Measurements from ENCODE around the gene KLHL18. TPM values are rescaled to one million over a fixed set of nuclear protein-coding genes. Genes with fewer than 3 reads are reported as not detected.
"Not testable (repeated sequence)": the region's sequence is repeated elsewhere in the genome, so short reads cannot be mapped to it uniquely, and the experiment has no call there.

The KLHL18 gene
- total RNA-seq, 3 donors from 2014 or later (not counting 1 experiment from before 2014, with no cell fraction given): 37.3 to 47.9 (median 45.2) TPM

GRCh38 chr3:47313341-47314055 is 30.8 kb downstream of the KLHL18 start:
- no peak overlapping the region for H3K27ac Mint-ChIP-seq
- H3K36me3 ChIP-seq (ENCODE audit: control insufficient read depth, insufficient read depth, low read length): no peaks in the 10 kb centered on the region
- DNase-seq (no peak), ATAC-seq (no peak)
- no peaks in the 10 kb centered on the region for H3K36me3 Mint-ChIP-seq
- H3K27me3 Mint-ChIP-seq (ENCODE audit: low read depth in 2 of 2): no peaks in the 10 kb centered on the region
- H3K9me3 ChIP-seq (ENCODE audit: control insufficient read depth, insufficient read depth, low read length): no peaks in the 10 kb centered on the region
- TF ChIP-seq CTCF (IDR thresholded peaks at IDR 0.05): no peak
- peaks cover 9 to 20% of the 10 kb centered on the region in 2 donors for H3K4me1 Mint-ChIP-seq
- no peaks in the 10 kb centered on the region for H3K27me3 ChIP-seq (ENCODE audit: control insufficient read depth, insufficient read depth, low read length)
- intact Hi-C loops (cut with micrococcal nuclease): no loop called here
- no peaks in the 10 kb centered on the region for H3K4me1 ChIP-seq (ENCODE audit: control insufficient read depth, insufficient read depth, low read length)
- no peak overlapping the region for H3K4me3 Mint-ChIP-seq
- H3K9me3 Mint-ChIP-seq: no peaks in the 10 kb centered on the region
- no peak overlapping the region for H3K4me3 ChIP-seq (ENCODE audit: low read length)
- no peak overlapping the region for H3K27ac ChIP-seq (ENCODE audit: low read length)
- WGBS (ENCODE audit: insufficient coverage): 94% methylated on average over 1 of the region's 1 CpG

GRCh38 chr3:47314056-47314764 is 31.5 kb downstream of the KLHL18 start:
- H3K4me3 ChIP-seq (ENCODE audit: low read length): no peak overlapping the region

GRCh38 chr3:47315069-47315647 is 32.4 kb downstream of the KLHL18 start:
- ATAC-seq (no peak), DNase-seq (no peak)
- H3K9me3 Mint-ChIP-seq: no peaks in the 10 kb centered on the region
- intact Hi-C loops (cut with micrococcal nuclease): no loop called here
- WGBS (ENCODE audit: insufficient coverage): 76% methylated on average over 5 of the region's 5 CpGs
- H3K27me3 ChIP-seq (ENCODE audit: control insufficient read depth, insufficient read depth, low read length): no peaks in the 10 kb centered on the region
- H3K36me3 ChIP-seq (ENCODE audit: control insufficient read depth, insufficient read depth, low read length): peaks cover 8% of the 10 kb centered on the region
- no peak overlapping the region for H3K27ac Mint-ChIP-seq
- H3K9me3 ChIP-seq (ENCODE audit: control insufficient read depth, insufficient read depth, low read length): no peaks in the 10 kb centered on the region
- no peaks in the 10 kb centered on the region for H3K27me3 Mint-ChIP-seq (ENCODE audit: low read depth in 2 of 2)
- no peak overlapping the region for H3K27ac ChIP-seq (ENCODE audit: low read length)
- H3K4me3 Mint-ChIP-seq: no peak overlapping the region
- TF ChIP-seq CTCF (IDR thresholded peaks at IDR 0.05): no peak
- H3K4me1 ChIP-seq (ENCODE audit: control insufficient read depth, insufficient read depth, low read length): no peaks in the 10 kb centered on the region
- H3K4me1 Mint-ChIP-seq: peaks cover 8 to 19% of the 10 kb centered on the region in 2 donors
- H3K4me3 ChIP-seq (ENCODE audit: low read length): no peak overlapping the region
- peaks cover 7% of the 10 kb centered on the region for H3K36me3 Mint-ChIP-seq

More at GRCh38 chr3:47314056-47314764, 31.5 kb downstream of the KLHL18 start:
- no peaks in the 10 kb centered on the region for H3K9me3 Mint-ChIP-seq
- no peaks in the 10 kb centered on the region for H3K4me1 ChIP-seq (ENCODE audit: control insufficient read depth, insufficient read depth, low read length)
- WGBS (ENCODE audit: insufficient coverage): 97% methylated on average over 8 of the region's 8 CpGs
- H3K27me3 ChIP-seq (ENCODE audit: control insufficient read depth, insufficient read depth, low read length): no peaks in the 10 kb centered on the region
- H3K36me3 ChIP-seq (ENCODE audit: control insufficient read depth, insufficient read depth, low read length): no peaks in the 10 kb centered on the region
- intact Hi-C loops (cut with micrococcal nuclease): no loop called here
- DNase-seq: no peak
- ATAC-seq: no peak
- H3K27ac ChIP-seq (ENCODE audit: low read length): no peak overlapping the region
- no peak overlapping the region for H3K27ac Mint-ChIP-seq
- TF ChIP-seq CTCF (IDR thresholded peaks at IDR 0.05): no peak
- H3K4me3 Mint-ChIP-seq: no peak overlapping the region
- no peaks in the 10 kb centered on the region for H3K36me3 Mint-ChIP-seq
- H3K9me3 ChIP-seq (ENCODE audit: control insufficient read depth, insufficient read depth, low read length): no peaks in the 10 kb centered on the region
- peaks cover 9 to 22% of the 10 kb centered on the region in 2 donors for H3K4me1 Mint-ChIP-seq
- no peaks in the 10 kb centered on the region for H3K27me3 Mint-ChIP-seq (ENCODE audit: low read depth in 2 of 2)

- 80% methylated on average over 1 of the region's 1 CpG for WGBS (ENCODE audit: insufficient coverage)
- DNase-seq; H3K9me3 ChIP-seq (ENCODE audit: control insufficient read depth, insufficient read depth, low read length); H3K36me3 Mint-ChIP-seq; intact Hi-C loops (cut with micrococcal nuclease); ATAC-seq; H3K9me3 Mint-ChIP-seq; H3K27me3 Mint-ChIP-seq (ENCODE audit: low read depth in 2 of 2); H3K27ac ChIP-seq (ENCODE audit: low read length); H3K4me3 Mint-ChIP-seq; H3K4me3 ChIP-seq (ENCODE audit: low read length); H3K27ac Mint-ChIP-seq; H3K4me1 ChIP-seq (ENCODE audit: control insufficient read depth, insufficient read depth, low read length); H3K27me3 ChIP-seq (ENCODE audit: control insufficient read depth, insufficient read depth, low read length): not testable (repeated sequence)
- H3K4me1 Mint-ChIP-seq: peaks cover 5 to 12% of the 10 kb centered on the region in 2 donors
- peaks cover 18% of the 10 kb centered on the region for H3K36me3 ChIP-seq (ENCODE audit: control insufficient read depth, insufficient read depth, low read length)
Measured at GRCh38 chr3:47316151-47316550, 33.4 kb downstream of the KLHL18 start.
